WTC11 (cell line): ENCODE measurements around the gene ALG2.

Source experiments
- CTCF ChIP-seq: fragments of 200-600 bp; IDR thresholded peaks from 2 replicates; pipeline ENCODE4 v1.8.0; 2022; ENCODE audit warnings: antibody characterized with exemption
- NR1H2 ChIP-seq: sonication (generic); formaldehyde crosslinking; IDR thresholded peaks from 2 replicates; pipeline ENCODE4 v1.9.0; 2021; ENCODE audit warnings: mild to moderate bottlenecking, moderate library complexity, missing genetic modification reagents
- ZNF317 ChIP-seq: sonication (generic); formaldehyde crosslinking; IDR thresholded peaks from 2 replicates; pipeline ENCODE4 v1.8.1; 2023; ENCODE audit warnings: low read depth, mild to moderate bottlenecking, moderate library complexity, missing genetic modification reagents, borderline replicate concordance

DNA sequence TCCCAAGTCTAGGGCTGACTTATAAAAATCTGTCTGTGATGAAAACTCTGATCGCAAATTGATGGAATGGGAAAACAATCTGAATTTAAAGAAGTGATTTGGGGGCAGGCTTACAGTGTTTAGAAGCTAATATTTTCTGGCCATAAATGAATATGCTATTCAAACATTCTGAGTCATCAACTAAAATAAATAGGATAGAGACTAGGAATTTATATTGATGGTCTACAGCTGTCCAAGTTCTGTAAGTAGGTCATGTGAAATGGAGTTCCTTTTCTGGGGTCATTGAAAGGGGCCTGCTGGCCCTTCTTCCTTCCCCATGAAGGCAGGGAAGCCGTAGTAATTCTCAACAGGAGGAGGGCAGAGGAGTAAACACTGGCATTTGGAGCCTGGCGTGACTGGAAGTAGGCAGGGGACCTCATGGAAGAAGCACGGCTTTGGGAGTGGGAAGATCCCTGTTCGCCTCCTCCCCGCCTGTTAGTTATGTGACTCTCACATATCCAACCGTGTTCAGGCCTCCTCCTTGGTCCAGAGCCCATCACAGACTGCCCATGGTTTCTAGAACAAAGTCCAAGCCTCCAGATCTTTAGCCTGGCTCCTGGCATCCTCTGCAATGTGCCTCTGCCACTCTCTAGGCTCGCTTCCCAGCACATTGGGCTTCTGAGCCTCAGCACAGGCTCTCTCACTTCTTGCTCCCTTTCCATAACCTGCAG lies 31.7 kb downstream of the ALG2 start:
- no peak for TF ChIP-seq CTCF
- TF ChIP-seq ZNF317 = no peak
- no peak for TF ChIP-seq NR1H2 (CRISPR knock-in tag)
